ENCODE data around the gene SLPI. TPM values are rescaled to one million over a fixed set of nuclear protein-coding genes. Genes with fewer than 3 reads are reported as not detected.

SLPI gene
- total and polyA plus RNA-seq, 10 of the 15 experiments (the other 5 are each of a cell fraction or from before 2014, with no cell fraction given): 0.56 to 1.4 TPM; not detected in 8

DNA sequence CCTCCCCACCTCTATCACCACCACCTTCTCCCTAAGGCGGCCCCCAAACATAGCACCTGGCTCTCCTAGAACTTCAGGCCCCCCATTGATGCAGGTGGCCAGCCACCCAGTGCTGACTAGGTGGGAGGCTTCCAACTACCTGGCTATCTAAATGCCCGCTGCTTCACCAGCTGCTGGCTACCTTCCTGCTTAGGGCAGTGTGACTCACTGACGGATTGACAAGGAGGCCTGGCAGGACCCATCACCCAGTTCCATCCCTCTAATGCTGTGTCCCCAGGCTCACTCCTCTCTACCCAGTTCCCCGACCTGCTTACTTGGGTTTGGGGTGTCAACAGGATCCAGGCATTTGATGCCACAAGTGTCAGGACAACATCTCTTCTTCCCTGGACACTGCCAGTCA, 1.1 kb downstream of the SLPI start:
- intact Hi-C loops (cut with micrococcal nuclease; ENCODE audit: unreplicated experiment) (no loop called here), in situ Hi-C loops (cut with MboI) (no loop called here)
- no peaks in the 10 kb centered on the region for H4K20me1 ChIP-seq (ENCODE audit: control insufficient read depth, insufficient read depth)
- FAIRE-seq: no peak
- RAD21 ChIA-PET (ENCODE audit: unreplicated experiment): no interaction called here
- H3K27ac ChIP-seq (ENCODE audit: control insufficient read depth, insufficient read depth): no peak overlapping the region
- no peaks in the 10 kb centered on the region for H3K79me2 ChIP-seq (ENCODE audit: control insufficient read depth, insufficient read depth, low read length)
- SMC1A ChIA-PET (ENCODE audit: uncharacterized antibody, unreplicated experiment): no interaction called here
- peaks cover 4% of the 10 kb centered on the region for H3K4me1 ChIP-seq (ENCODE audit: control insufficient read depth, insufficient read depth, low read length)
- no peak overlapping the region for H2AFZ ChIP-seq (ENCODE audit: control insufficient read depth, low read depth, low read length)
- no peak overlapping the region for H3K4me3 ChIP-seq
- POLR2A ChIA-PET: no interaction called here
- no peak overlapping the region for H3K4me2 ChIP-seq (ENCODE audit: control insufficient read depth, insufficient read depth)
- CTCF ChIA-PET: no interaction called here
- WGBS (ENCODE audit: insufficient coverage, insufficient replicate concordance, low lambda C conversion rate, missing lambda C conversion rate): 20% methylated on average over 4 of the region's 4 CpGs
- BruUV-seq (replicated peaks): no TSS peak
- H3K9ac ChIP-seq (ENCODE audit: control insufficient read depth, insufficient read depth, low read length): no peak overlapping the region
- no peaks in the 10 kb centered on the region for H3K36me3 ChIP-seq (ENCODE audit: control insufficient read depth in 2 of 2, insufficient read depth in 2 of 2, low read length in 1 of 2)
- DNase-seq (ENCODE audit: low read depth, low spot score): no peak
- no peaks in the 10 kb centered on the region for H3K9me3 ChIP-seq (replicated peaks; ENCODE audit: control insufficient read depth, insufficient read depth, low read length)
- ATAC-seq: no peak
- H3K27me3 ChIP-seq (replicated peaks in 1 of 2; ENCODE audit: control insufficient read depth in 2 of 2, insufficient read depth in 2 of 2, low read length in 1 of 2): peaks cover 0 to 10% of the 10 kb centered on the region in 2 experiments; a peak in 3 of 4 replicates
- no peak for TF ChIP-seq BCL11A (IDR thresholded peaks at IDR 0.05; ENCODE audit: low read depth, low read length)
- TF ChIP-seq CBFB (IDR thresholded peaks at IDR 0.05; ENCODE audit: low read depth): no peak
- TF ChIP-seq SREBF2 (IDR thresholded peaks at IDR 0.05; ENCODE audit: low read length): no peak
- TF ChIP-seq MTA3 (IDR thresholded peaks at IDR 0.05; ENCODE audit: borderline replicate concordance, low read length): no peak
- TF ChIP-seq BHLHE40 (IDR thresholded peaks at IDR 0.05; ENCODE audit: borderline replicate concordance in 1 of 2, low read depth in 2 of 2, low read length in 1 of 2): no peak
- no peak for TF ChIP-seq SIX5 (IDR thresholded peaks at IDR 0.05; ENCODE audit: low read depth, low read length, severe bottlenecking)
- no peak for TF ChIP-seq ZNF274 (IDR thresholded peaks at IDR 0.05; ENCODE audit: insufficient read depth, insufficient read length)
- no peak for TF ChIP-seq RBBP5 (conservative IDR thresholded peaks at IDR 0.05)
- no peak for TF ChIP-seq MXI1 (IDR thresholded peaks at IDR 0.05; ENCODE audit: low read depth, low read length)
- TF ChIP-seq, protein P1, sequence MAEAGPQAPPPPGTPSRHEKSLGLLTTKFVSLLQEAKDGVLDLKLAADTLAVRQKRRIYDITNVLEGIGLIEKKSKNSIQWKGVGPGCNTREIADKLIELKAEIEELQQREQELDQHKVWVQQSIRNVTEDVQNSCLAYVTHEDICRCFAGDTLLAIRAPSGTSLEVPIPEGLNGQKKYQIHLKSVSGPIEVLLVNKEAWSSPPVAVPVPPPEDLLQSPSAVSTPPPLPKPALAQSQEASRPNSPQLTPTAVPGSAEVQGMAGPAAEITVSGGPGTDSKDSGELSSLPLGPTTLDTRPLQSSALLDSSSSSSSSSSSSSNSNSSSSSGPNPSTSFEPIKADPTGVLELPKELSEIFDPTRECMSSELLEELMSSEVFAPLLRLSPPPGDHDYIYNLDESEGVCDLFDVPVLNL (IDR thresholded peaks at IDR 0.05; ENCODE audit: low read depth, low read length): no peak
- TF ChIP-seq, protein P2, sequence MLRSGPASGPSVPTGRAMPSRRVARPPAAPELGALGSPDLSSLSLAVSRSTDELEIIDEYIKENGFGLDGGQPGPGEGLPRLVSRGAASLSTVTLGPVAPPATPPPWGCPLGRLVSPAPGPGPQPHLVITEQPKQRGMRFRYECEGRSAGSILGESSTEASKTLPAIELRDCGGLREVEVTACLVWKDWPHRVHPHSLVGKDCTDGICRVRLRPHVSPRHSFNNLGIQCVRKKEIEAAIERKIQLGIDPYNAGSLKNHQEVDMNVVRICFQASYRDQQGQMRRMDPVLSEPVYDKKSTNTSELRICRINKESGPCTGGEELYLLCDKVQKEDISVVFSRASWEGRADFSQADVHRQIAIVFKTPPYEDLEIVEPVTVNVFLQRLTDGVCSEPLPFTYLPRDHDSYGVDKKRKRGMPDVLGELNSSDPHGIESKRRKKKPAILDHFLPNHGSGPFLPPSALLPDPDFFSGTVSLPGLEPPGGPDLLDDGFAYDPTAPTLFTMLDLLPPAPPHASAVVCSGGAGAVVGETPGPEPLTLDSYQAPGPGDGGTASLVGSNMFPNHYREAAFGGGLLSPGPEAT (IDR thresholded peaks at IDR 0.05; ENCODE audit: low read depth): no peak
- no peak for TF ChIP-seq SIN3A (IDR thresholded peaks at IDR 0.05; ENCODE audit: low read depth, low read length)
- no peak for TF ChIP-seq JUND (IDR thresholded peaks at IDR 0.05; ENCODE audit: low read depth, low read length)
- no peak for TF ChIP-seq KDM1A (IDR thresholded peaks at IDR 0.05; ENCODE audit: borderline replicate concordance)
- TF ChIP-seq, protein P3, sequence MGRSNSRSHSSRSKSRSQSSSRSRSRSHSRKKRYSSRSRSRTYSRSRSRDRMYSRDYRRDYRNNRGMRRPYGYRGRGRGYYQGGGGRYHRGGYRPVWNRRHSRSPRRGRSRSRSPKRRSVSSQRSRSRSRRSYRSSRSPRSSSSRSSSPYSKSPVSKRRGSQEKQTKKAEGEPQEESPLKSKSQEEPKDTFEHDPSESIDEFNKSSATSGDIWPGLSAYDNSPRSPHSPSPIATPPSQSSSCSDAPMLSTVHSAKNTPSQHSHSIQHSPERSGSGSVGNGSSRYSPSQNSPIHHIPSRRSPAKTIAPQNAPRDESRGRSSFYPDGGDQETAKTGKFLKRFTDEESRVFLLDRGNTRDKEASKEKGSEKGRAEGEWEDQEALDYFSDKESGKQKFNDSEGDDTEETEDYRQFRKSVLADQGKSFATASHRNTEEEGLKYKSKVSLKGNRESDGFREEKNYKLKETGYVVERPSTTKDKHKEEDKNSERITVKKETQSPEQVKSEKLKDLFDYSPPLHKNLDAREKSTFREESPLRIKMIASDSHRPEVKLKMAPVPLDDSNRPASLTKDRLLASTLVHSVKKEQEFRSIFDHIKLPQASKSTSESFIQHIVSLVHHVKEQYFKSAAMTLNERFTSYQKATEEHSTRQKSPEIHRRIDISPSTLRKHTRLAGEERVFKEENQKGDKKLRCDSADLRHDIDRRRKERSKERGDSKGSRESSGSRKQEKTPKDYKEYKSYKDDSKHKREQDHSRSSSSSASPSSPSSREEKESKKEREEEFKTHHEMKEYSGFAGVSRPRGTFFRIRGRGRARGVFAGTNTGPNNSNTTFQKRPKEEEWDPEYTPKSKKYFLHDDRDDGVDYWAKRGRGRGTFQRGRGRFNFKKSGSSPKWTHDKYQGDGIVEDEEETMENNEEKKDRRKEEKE (IDR thresholded peaks at IDR 0.05): no peak
- TF ChIP-seq, protein P4, sequence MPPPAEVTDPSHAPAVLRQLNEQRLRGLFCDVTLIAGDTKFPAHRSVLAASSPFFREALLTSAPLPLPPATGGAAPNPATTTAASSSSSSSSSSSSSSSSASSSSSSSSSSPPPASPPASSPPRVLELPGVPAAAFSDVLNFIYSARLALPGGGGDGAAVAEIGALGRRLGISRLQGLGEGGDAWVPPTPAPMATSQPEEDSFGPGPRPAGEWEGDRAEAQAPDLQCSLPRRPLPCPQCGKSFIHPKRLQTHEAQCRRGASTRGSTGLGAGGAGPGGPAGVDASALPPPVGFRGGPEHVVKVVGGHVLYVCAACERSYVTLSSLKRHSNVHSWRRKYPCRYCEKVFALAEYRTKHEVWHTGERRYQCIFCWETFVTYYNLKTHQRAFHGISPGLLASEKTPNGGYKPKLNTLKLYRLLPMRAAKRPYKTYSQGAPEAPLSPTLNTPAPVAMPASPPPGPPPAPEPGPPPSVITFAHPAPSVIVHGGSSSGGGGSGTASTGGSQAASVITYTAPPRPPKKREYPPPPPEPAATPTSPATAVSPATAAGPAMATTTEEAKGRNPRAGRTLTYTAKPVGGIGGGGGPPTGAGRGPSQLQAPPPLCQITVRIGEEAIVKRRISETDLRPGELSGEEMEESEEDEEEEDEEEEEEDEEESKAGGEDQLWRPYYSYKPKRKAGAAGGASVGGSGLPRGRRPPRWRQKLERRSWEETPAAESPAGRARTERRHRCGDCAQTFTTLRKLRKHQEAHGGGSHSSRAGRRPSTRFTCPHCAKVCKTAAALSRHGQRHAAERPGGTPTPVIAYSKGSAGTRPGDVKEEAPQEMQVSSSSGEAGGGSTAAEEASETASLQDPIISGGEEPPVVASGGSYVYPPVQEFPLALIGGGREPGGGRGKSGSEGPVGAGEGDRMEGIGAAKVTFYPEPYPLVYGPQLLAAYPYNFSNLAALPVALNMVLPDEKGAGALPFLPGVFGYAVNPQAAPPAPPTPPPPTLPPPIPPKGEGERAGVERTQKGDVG (CRISPR knock-in tag; IDR thresholded peaks at IDR 0.05): no peak
